ENCODE data around the gene B3GNT5.

Gene B3GNT5

DNA sequence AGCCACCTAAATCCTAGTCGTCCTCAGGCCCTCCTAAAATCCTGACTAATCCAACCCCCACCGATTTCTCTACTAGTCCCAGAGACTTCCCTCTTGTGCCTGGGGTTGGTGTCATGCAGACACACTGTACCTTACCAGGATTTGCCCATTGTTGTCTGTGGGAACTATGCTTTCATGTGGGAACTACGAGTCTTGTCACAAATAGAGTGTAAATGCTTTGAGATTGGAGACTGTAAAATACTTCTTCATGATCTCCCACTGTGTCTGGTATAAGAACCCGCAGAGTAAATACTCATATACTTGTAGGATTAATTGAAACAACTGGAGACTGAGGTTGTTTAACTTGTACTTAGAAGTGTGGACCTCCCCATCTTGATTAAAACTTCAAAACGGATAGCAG is 11.2 kb downstream of the B3GNT5 start:
- no peak overlapping the region for H3K4me3 ChIP-seq (ENCODE audit: low read depth, low read length)

- H3K4me3 ChIP-seq (ENCODE audit: low read depth, low read length) = no peak overlapping the region
Measured at GRCh38 chr3:183265157-183265642, 12.1 kb downstream of the B3GNT5 start.

- H3K4me3 ChIP-seq (ENCODE audit: low read depth, low read length) = no peak overlapping the region
Measured at GRCh38 chr3:183265834-183266417, 12.9 kb downstream of the B3GNT5 start.

DNA sequence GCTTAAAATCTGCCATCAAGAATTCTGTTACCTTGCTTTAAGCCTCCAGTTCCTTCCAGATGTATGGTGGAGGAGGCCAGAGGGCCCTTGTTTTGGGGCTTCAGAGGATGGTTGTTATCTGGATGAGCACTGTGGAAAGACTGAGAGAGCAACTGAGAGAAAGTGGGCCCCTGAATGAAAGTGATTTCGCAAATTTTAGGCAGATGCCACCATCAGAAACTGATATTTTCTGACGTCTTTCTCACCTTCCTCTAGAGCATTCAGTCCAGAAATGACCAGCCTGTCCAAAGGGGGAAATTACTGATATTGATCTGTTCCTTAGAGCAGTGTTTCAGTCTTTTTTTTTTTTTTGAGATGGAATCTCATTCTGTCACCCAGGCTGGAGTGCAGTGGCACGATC is 13.4 kb downstream of the B3GNT5 start:
- no peak overlapping the region for H3K4me3 ChIP-seq (ENCODE audit: low read depth, low read length)

GRCh38 chr3:183267140-183267539 is 14.1 kb downstream of the B3GNT5 start:
- no peak overlapping the region for H3K4me3 ChIP-seq (ENCODE audit: low read depth, low read length)

DNA sequence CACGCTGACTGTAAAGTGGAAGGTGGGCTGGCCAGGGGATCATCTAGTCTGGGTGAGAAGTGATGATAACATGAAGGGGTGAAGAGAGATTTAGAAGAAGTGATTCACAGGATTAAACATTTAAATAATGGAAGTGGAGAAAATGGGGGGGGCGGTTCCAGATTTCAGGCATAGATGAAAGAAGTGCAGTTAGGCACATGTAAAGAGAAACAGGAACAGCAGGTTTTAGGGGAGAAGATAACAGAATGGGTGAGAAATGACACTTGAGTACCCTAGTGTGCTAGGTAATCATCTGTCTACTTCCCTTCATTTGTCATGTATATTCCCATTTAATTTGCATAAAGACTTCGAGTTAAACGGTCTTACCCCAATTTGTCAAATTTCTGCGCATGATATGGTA is 15.3 kb downstream of the B3GNT5 start:
- no peak overlapping the region for H3K4me3 ChIP-seq (ENCODE audit: low read depth, low read length)

- no peak overlapping the region for H3K4me3 ChIP-seq (ENCODE audit: low read depth, low read length)
Measured at GRCh38 chr3:183269345-183269744, 16.3 kb downstream of the B3GNT5 start.

DNA sequence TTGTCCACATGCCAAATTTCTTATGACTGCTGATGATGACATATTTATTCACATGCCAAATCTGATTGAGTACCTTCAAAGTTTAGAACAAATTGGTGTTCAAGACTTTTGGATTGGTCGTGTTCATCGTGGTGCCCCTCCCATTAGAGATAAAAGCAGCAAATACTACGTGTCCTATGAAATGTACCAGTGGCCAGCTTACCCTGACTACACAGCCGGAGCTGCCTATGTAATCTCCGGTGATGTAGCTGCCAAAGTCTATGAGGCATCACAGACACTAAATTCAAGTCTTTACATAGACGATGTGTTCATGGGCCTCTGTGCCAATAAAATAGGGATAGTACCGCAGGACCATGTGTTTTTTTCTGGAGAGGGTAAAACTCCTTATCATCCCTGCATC is 17.3 kb downstream of the B3GNT5 start:
- no peak overlapping the region for H3K4me3 ChIP-seq (ENCODE audit: low read depth, low read length)

GRCh38 chr3:183272142-183272541 is 19.1 kb downstream of the B3GNT5 start:
- no peak overlapping the region for H3K4me3 ChIP-seq (ENCODE audit: low read depth, low read length)

- H3K4me3 ChIP-seq (ENCODE audit: low read depth, low read length) = no peak overlapping the region
Measured at GRCh38 chr3:183272791-183273190, 19.7 kb downstream of the B3GNT5 start.

- no peak overlapping the region for H3K4me3 ChIP-seq (ENCODE audit: low read depth, low read length)
Measured at GRCh38 chr3:183274609-183275008, 21.6 kb downstream of the B3GNT5 start.

DNA sequence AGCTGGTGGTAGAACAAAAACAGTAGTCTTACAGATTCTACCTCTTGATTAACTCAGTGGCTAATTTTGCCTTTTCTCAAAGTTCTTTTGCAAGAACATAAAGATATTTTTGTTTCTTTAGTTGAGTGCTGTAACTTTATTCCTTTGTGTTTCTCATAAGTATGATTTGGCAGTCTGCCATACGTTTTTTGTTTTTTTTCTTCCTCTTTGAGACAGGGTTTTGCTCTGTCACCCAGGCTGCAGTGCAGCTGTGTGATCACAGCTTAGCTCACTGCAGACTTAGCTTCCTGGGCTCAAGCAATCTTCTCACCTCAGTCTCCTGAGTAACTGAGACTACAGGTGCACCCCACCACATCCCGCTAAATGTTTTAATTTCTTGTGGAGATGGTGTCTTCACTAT is 22.4 kb downstream of the B3GNT5 start:
- H3K4me3 ChIP-seq (ENCODE audit: low read depth, low read length) = no peak overlapping the region

GRCh38 chr3:183275937-183276336 is 22.9 kb downstream of the B3GNT5 start:
- no peak overlapping the region for H3K4me3 ChIP-seq (ENCODE audit: low read depth, low read length)

- H3K4me3 ChIP-seq (ENCODE audit: low read depth, low read length) = no peak overlapping the region
Measured at GRCh38 chr3:183277260-183277659, 24.2 kb downstream of the B3GNT5 start.

GRCh38 chr3:183278479-183279088 is 25.5 kb downstream of the B3GNT5 start:
- H3K4me3 ChIP-seq (ENCODE audit: low read depth, low read length) = no peak overlapping the region

DNA sequence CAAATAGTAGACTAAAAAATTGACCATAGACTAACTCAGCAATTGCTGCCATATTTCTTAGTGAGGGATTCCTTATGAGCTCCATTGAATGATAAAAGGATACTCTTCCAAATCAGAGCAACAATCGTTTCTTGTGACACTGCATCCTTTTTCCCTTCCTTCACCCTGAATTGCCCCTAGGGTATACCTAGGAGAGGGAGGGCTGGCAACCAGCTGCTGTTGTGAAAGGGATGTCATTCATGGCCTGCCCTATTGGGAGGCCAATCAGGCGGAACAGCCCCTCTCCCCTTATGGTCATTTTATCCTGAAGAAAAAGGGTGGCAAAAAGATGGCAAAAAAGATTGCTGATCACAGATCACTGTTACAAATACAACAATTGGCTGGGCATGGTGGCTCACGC is 26.3 kb downstream of the B3GNT5 start:
- H3K4me3 ChIP-seq (ENCODE audit: low read depth, low read length) = no peak overlapping the region

DNA sequence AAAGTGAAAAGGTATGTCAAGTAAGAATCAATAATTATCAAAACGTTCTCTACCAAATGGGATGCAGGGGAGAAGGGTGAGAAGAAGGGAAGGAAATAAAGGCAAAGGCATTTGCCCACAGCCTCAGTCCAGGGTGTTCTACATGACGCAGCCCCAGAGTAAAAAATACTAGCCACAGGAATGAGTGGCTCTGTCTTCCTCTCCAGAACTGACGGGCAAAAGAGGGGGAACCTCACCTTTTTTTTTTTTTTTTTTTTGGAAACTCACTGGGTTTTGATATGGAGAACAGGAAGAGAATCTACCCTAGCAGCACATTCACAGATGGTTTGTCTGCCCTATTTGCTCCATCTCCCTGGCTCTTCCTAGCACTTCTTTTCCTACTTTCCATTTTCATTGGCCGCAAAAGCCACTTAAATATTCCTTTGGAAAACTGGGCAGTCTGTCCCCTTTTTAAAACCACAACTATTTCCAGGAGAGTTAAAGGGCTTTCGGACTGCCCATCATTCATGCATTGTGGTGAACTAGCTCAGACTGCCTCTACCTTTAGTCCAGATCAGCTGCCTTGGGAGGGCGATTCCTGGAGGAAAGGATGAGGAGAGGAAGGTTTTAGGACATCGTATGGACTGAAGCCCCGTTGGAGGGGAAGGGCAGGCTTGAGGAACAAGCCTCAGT is 28.2 kb downstream of the B3GNT5 start:
- no peak overlapping the region for H3K4me3 ChIP-seq (ENCODE audit: low read depth, low read length)

DNA sequence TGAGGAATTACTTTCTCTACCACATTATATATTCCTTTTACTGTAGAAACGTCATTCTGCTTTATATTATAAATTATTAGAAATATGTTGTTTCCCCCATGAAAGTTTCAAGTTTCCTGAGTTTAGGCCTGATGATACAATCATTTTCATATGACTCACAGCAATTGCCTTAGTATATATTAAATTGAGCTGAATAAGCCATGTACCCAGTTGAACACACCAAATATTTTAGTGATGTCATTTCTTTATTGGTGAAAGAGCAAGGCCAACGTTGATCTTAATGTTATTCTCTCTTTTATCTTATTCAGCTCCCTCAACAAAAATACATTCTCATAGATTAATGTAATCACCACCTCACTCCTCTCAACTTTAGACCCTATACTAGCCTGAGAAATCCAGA is 30.8 kb downstream of the B3GNT5 start:
- H3K4me3 ChIP-seq (ENCODE audit: low read depth, low read length) = no peak overlapping the region

GRCh38 chr3:183284570-183284969 is 31.5 kb downstream of the B3GNT5 start:
- H3K4me3 ChIP-seq (ENCODE audit: low read depth, low read length) = no peak overlapping the region

DNA sequence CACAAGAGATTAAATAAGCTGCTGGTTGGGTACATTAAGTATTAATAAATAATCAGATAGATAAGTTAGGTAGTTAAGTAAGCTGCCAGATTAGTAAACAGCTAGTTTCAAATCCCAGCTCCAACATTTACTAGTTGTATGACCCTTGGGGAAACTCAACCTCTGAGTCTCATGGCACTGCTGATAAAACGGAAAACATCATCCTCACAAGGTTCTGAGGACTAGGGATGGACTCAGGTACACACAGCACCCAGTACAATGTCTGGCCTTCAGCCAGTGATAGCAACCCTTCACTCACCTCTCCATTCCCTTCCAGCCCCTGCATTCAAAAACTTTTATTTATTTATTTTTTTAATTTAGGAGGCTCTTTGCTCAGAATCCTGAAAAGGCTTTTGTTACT is 32.3 kb downstream of the B3GNT5 start:
- H3K4me3 ChIP-seq (ENCODE audit: low read depth, low read length) = no peak overlapping the region

DNA sequence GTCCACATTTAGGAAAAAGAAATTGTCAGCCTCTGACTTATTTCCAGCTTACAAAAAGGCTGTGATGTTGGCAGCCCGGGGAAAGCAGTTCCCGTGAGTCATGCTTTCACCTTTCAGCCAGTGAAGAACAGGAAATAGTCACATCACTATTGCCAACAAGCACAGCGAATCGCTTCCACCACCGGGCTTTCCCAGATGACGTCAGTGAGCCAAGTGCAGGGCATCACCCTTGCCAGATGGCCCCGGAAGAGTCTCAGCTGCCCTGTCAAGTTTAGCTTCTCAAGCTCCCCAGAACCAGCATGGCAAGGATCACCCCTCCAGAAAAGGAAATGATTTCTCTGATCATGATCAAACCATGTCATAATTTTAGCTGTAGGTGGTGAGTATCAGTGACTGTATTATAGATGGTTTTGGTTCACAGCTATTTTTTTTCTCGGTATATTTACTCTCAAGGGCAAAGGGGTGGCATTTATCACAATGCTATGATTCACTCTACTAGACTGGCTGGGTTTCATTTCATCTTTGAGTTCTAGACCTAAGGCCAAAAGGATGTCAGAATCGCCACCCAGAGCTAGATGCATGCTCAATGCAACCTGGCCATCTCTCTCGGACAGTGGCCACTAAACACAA is 32.9 kb downstream of the B3GNT5 start:
- H3K4me3 ChIP-seq (ENCODE audit: low read depth, low read length) = no peak overlapping the region
